GM21360 (cell line): ENCODE data around the gene APOB.

Experiments
- ATAC-seq: cut with Tn5 transposase; IDR thresholded peaks from one replicate; pipeline ENCODE4 v1.9.1; 2021; ENCODE audit warnings: mild to moderate bottlenecking, moderate library complexity; ENCODE audit not compliant: unreplicated experiment

Gene APOB

GRCh38 chr2:21043744-21044532, at the start of gene APOB:
Gene APOB (minus strand): TSS chr2:21044073. CDS start chr2:21043945, 128 bp downstream.
- no peak for ATAC-seq

- no peak for ATAC-seq
Measured at GRCh38 chr2:21092308-21092869, 48.5 kb upstream of the APOB start.

- ATAC-seq = no peak
Measured at GRCh38 chr2:21084401-21084800, 40.5 kb upstream of the APOB start.

GRCh38 chr2:21083482-21083881, 39.6 kb upstream of the APOB start:
- ATAC-seq = no peak

- ATAC-seq = no peak
Measured at GRCh38 chr2:21078296-21078695, 34.4 kb upstream of the APOB start.

- no peak for ATAC-seq
Measured at GRCh38 chr2:21072477-21073242, 28.8 kb upstream of the APOB start.

- no peak for ATAC-seq
Measured at GRCh38 chr2:21070341-21071257, 26.7 kb upstream of the APOB start.

- no peak for ATAC-seq
Measured at GRCh38 chr2:21069746-21070340, 26.0 kb upstream of the APOB start.

- no peak for ATAC-seq
Measured at GRCh38 chr2:21067859-21068537, 24.1 kb upstream of the APOB start.

- no peak for ATAC-seq
Measured at GRCh38 chr2:21067125-21067524, 23.3 kb upstream of the APOB start.

GRCh38 chr2:21059885-21060610, 16.2 kb upstream of the APOB start:
- no peak for ATAC-seq

GRCh38 chr2:21057097-21057496, 13.2 kb upstream of the APOB start:
- ATAC-seq = no peak

- no peak for ATAC-seq
Measured at GRCh38 chr2:21055879-21056790, 12.3 kb upstream of the APOB start.

- ATAC-seq = no peak
Measured at GRCh38 chr2:21055451-21055850, 11.6 kb upstream of the APOB start.

- ATAC-seq = no peak
Measured at GRCh38 chr2:21054011-21054410, 10.1 kb upstream of the APOB start.

- ATAC-seq = no peak
Measured at GRCh38 chr2:21052044-21052443, 8.2 kb upstream of the APOB start.

- no peak for ATAC-seq
Measured at GRCh38 chr2:21050164-21050563, 6.3 kb upstream of the APOB start.
